K562 (cell line): ENCODE data around the gene MMP27. TPM values are rescaled to one million over a fixed set of nuclear protein-coding genes. Genes with fewer than 3 reads are reported as not detected.

Source experiments
- C11orf30 ChIP-seq: fragments of 450-650 bp; IDR thresholded peaks from 2 replicates; pipeline ENCODE4 v1.6.1; 2016; ENCODE audit warnings: low read depth, mild to moderate bottlenecking
- CBX2 ChIP-seq: fragments of 200-600 bp; sonication (generic); IDR thresholded peaks from one replicate; pipeline ENCODE4 v1.6.1; 2012; ENCODE audit warnings: mild to moderate bottlenecking, low read length, inconsistent platforms; ENCODE audit not compliant: insufficient read depth, poor library complexity, severe bottlenecking
- DMBX1 ChIP-seq: fragments of 250-450 bp; sonication (Bioruptor Pico); IDR thresholded peaks from 2 replicates; pipeline ENCODE4 v1.8.0; 2022; ENCODE audit warnings: inconsistent platforms, mild to moderate bottlenecking, moderate library complexity, borderline replicate concordance
- FOS ChIP-seq: IDR thresholded peaks from 3 replicates; pipeline ENCODE4 v1.6.1; 2011; ENCODE audit not compliant: insufficient read length; ENCODE audit errors: extremely low read depth
- FOXK2 ChIP-seq, 2 experiments: fragments of 450-650 bp; IDR thresholded peaks in 1 of 2; conservative IDR thresholded peaks in 1 of 2; 2 replicates each; pipeline ENCODE4 v1.6.1; 2016; ENCODE audit warnings: low read depth in 2 of 2, mild to moderate bottlenecking in 1 of 2
- FOXM1 ChIP-seq, 2 experiments: fragments of 450-650 bp in 1 of 2; sonication (generic) in 1 of 2; formaldehyde crosslinking in 1 of 2; IDR thresholded peaks; 2 replicates each; pipeline versions ENCODE4 v1.6.1 to v1.9.0; 2017 to 2022; ENCODE audit warnings: low read depth in 2 of 2, mild to moderate bottlenecking in 2 of 2, missing genetic modification reagents in 1 of 2, moderate library complexity in 1 of 2
- HDGF ChIP-seq: fragments of 450-650 bp; IDR thresholded peaks from 2 replicates; pipeline ENCODE4 v1.6.1; 2016
- HMG20B ChIP-seq: fragments of 250-450 bp; sonication (Bioruptor Pico); IDR thresholded peaks from 2 replicates; pipeline ENCODE4 v1.5.0; 2021; ENCODE audit warnings: mild to moderate bottlenecking
- KAT8 ChIP-seq: fragments of 450-650 bp; IDR thresholded peaks from 2 replicates; pipeline ENCODE4 v1.6.1; 2016; ENCODE audit warnings: low read depth, mild to moderate bottlenecking
- KLF1 ChIP-seq: fragments of 450-650 bp; IDR thresholded peaks from 2 replicates; pipeline ENCODE4 v1.6.1; 2016; ENCODE audit warnings: missing genetic modification characterization, missing compliant biosample characterization
- KLF16 ChIP-seq: IDR thresholded peaks from 2 replicates; pipeline ENCODE4 v1.6.1; 2016; ENCODE audit warnings: antibody characterized with exemption
- MTA1 ChIP-seq: fragments of 450-650 bp; IDR thresholded peaks from 2 replicates; pipeline ENCODE4 v1.6.1; 2017; ENCODE audit warnings: borderline replicate concordance
- MTA2 ChIP-seq: fragments of 450-650 bp; IDR thresholded peaks from 2 replicates; pipeline ENCODE4 v1.6.1; 2016; ENCODE audit warnings: low read depth
- NCOA2 ChIP-seq, 2 experiments: fragments of 450-650 bp; IDR thresholded peaks; 2 replicates each; pipeline ENCODE4 v1.6.1; 2018; ENCODE audit warnings: mild to moderate bottlenecking in 2 of 2, moderate library complexity in 1 of 2; ENCODE audit not compliant: partially characterized antibody in 2 of 2
- NELFE ChIP-seq: IDR thresholded peaks from 2 replicates; pipeline ENCODE4 v1.6.1; 2011; ENCODE audit warnings: mild to moderate bottlenecking; ENCODE audit not compliant: insufficient read depth, insufficient read length
- NFE2 ChIP-seq: IDR thresholded peaks from 2 replicates; pipeline ENCODE4 v1.6.1; 2014; ENCODE audit warnings: antibody characterized with exemption, low read depth
- PTBP1 ChIP-seq: fragments of 200-400 bp; formaldehyde crosslinking; IDR thresholded peaks from 2 replicates; pipeline ENCODE4 v1.6.1; 2017; ENCODE audit warnings: low read depth, low read length
- SAP30 ChIP-seq: fragments of 200-600 bp; sonication (generic); IDR thresholded peaks from 2 replicates; pipeline ENCODE4 v1.6.1; 2012; ENCODE audit warnings: borderline replicate concordance, low read depth, mild to moderate bottlenecking, moderate library complexity, low read length, control low read depth, inconsistent platforms; ENCODE audit not compliant: insufficient read depth, poor library complexity, severe bottlenecking
- SMC3 ChIP-seq: conservative IDR thresholded peaks from 2 replicates; pipeline ENCODE4 v1.6.1; 2011; ENCODE audit warnings: low read depth, low read length, improper control_type of control experiment; ENCODE audit not compliant: insufficient read depth
- TAF9B ChIP-seq: fragments of 450-650 bp; IDR thresholded peaks from 2 replicates; pipeline ENCODE4 v1.6.1; 2018; ENCODE audit warnings: mild to moderate bottlenecking; ENCODE audit not compliant: partially characterized antibody
- ZNF146 ChIP-seq: IDR thresholded peaks from one replicate; pipeline ENCODE4 v1.6.1; 2018; ENCODE audit warnings: missing compliant biosample characterization; ENCODE audit not compliant: unreplicated experiment
- ZNF197 ChIP-seq: fragments of 200-800 bp; sonication (Bioruptor generic); IDR thresholded peaks from 2 replicates; pipeline ENCODE4 v1.6.1; 2016; ENCODE audit warnings: low read depth, missing genetic modification characterization, missing compliant biosample characterization
- ZNF217 ChIP-seq: sonication (generic); formaldehyde crosslinking; IDR thresholded peaks from 2 replicates; pipeline ENCODE4 v1.8.0; 2022; ENCODE audit warnings: mild to moderate bottlenecking, missing genetic modification reagents
- polyA plus RNA-seq, 8 experiments: library from polyadenylated mRNA; depleted of rRNA in 4 of 8; stranded (reverse) in 5 of 8; unstranded in 3 of 8; fragments of >200 nt; fragmentation: Nextera tagmentation in 2 of 8; fragmentation: Illumina TruSeq in 1 of 8; extraction: Ambion mirVana in 2 of 8; extraction: Trizol in 1 of 8; gene quantifications; 2 replicates each; pipeline versions ENCODE4 v1.2.1 to v1.2.3, GENCODE V29; 2011 to 2014; ENCODE audit warnings: inconsistent platforms in 1 of 8, missing spikeins in 1 of 8
- total RNA-seq, 7 experiments: library from RNA; depleted of rRNA in 6 of 7; stranded (reverse); fragments of >200 nt in 6 of 7; fragmentation: Illumina TruSeq in 2 of 7; extraction: Trizol in 2 of 7; gene quantifications; 2 replicates each; pipeline versions ENCODE4 v1.2.1 to v1.2.3, GENCODE V29; 2011 to 2021; ENCODE audit warnings: low replicate concordance in 1 of 7
- TF ChIP-seq, protein P1 (sequence below): IDR thresholded peaks from 3 replicates; pipeline ENCODE4 v1.6.1; 2011; ENCODE audit warnings: borderline replicate concordance, mild to moderate bottlenecking, moderate library complexity; ENCODE audit not compliant: insufficient read length; ENCODE audit errors: extremely low read depth
- TF ChIP-seq, protein P2 (sequence below), 2 experiments: fragments of 450-650 bp; IDR thresholded peaks; 2 replicates each; pipeline ENCODE4 v1.6.1; 2016
- TF ChIP-seq, protein P3 (sequence below): sonication (generic); formaldehyde crosslinking; IDR thresholded peaks from 2 replicates; pipeline ENCODE4 v1.8.0; 2022; ENCODE audit warnings: mild to moderate bottlenecking, missing genetic modification reagents

The MMP27 gene
- total and polyA plus RNA-seq, 9 of the 15 experiments (the other 6 are each of a cell fraction or from before 2014, with no cell fraction given), result not detected

DNA sequence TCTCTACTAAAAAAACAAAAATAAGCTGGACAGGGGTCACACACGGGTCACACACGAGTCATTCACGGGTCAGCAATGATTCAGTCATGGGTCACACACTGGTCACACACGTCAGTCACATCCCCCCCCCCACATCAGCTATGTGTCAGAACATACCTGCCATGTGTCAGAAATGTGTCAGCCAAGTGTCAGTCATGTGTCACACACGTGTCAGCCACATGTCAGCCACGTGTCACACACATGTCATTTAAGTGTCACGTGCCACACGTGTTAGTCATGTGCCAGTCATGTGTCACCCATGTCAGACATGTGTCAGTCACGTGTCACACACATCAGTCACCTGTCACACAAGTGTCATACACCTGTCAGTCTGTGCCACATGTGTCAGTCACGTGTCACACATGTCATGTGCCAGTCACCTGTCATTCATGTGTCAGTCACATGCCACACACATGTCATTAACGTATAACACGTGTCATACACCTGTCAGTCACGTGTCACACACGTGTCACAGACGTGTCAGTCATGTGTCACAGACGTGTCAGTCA lies 51.8 kb downstream of the MMP27 start (continued):
- TF ChIP-seq, protein P1, sequence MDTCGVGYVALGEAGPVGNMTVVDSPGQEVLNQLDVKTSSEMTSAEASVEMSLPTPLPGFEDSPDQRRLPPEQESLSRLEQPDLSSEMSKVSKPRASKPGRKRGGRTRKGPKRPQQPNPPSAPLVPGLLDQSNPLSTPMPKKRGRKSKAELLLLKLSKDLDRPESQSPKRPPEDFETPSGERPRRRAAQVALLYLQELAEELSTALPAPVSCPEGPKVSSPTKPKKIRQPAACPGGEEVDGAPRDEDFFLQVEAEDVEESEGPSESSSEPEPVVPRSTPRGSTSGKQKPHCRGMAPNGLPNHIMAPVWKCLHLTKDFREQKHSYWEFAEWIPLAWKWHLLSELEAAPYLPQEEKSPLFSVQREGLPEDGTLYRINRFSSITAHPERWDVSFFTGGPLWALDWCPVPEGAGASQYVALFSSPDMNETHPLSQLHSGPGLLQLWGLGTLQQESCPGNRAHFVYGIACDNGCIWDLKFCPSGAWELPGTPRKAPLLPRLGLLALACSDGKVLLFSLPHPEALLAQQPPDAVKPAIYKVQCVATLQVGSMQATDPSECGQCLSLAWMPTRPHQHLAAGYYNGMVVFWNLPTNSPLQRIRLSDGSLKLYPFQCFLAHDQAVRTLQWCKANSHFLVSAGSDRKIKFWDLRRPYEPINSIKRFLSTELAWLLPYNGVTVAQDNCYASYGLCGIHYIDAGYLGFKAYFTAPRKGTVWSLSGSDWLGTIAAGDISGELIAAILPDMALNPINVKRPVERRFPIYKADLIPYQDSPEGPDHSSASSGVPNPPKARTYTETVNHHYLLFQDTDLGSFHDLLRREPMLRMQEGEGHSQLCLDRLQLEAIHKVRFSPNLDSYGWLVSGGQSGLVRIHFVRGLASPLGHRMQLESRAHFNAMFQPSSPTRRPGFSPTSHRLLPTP, result no peak
- no peak for TF ChIP-seq ZNF146 (CRISPR knock-in tag)
- TF ChIP-seq, protein P2, sequence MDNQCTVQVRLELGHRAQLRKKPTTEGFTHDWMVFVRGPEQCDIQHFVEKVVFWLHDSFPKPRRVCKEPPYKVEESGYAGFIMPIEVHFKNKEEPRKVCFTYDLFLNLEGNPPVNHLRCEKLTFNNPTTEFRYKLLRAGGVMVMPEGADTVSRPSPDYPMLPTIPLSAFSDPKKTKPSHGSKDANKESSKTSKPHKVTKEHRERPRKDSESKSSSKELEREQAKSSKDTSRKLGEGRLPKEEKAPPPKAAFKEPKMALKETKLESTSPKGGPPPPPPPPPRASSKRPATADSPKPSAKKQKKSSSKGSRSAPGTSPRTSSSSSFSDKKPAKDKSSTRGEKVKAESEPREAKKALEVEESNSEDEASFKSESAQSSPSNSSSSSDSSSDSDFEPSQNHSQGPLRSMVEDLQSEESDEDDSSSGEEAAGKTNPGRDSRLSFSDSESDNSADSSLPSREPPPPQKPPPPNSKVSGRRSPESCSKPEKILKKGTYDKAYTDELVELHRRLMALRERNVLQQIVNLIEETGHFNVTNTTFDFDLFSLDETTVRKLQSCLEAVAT (IDR thresholded peaks at IDR 0.05), result no peak
- peak; percentile 16 for TF ChIP-seq TAF9B
- no peak for TF ChIP-seq HMG20B (CRISPR knock-in tag)
- TF ChIP-seq NFE2, result no peak
- TF ChIP-seq NELFE, result no peak
- no peak for TF ChIP-seq ZNF197
- no peak for TF ChIP-seq C11orf30
- no peak for TF ChIP-seq KAT8
- TF ChIP-seq FOXK2 (conservative IDR thresholded peaks at IDR 0.05 in 1 of 2, IDR thresholded peaks at IDR 0.05 in 1 of 2; ENCODE audit: low read depth in 2 of 2), result no peak
- TF ChIP-seq, protein P3, sequence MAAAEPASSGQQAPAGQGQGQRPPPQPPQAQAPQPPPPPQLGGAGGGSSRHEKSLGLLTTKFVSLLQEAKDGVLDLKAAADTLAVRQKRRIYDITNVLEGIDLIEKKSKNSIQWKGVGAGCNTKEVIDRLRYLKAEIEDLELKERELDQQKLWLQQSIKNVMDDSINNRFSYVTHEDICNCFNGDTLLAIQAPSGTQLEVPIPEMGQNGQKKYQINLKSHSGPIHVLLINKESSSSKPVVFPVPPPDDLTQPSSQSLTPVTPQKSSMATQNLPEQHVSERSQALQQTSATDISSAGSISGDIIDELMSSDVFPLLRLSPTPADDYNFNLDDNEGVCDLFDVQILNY, result peak; percentile 95; the same call in 1 of the 2 replicates
- no peak for TF ChIP-seq MTA2
- TF ChIP-seq MTA1, result no peak
- TF ChIP-seq NCOA2 (IDR thresholded peaks at IDR 0.05; ENCODE audit: partially characterized antibody in 2 of 2), result no peak
- no peak for TF ChIP-seq ZNF217 (CRISPR knock-in tag)
- no peak for TF ChIP-seq SAP30
- no peak for TF ChIP-seq FOS
- TF ChIP-seq KLF1, result no peak
- no peak for TF ChIP-seq DMBX1
- no peak for TF ChIP-seq CBX2
- TF ChIP-seq HDGF, result no peak
- no peak for TF ChIP-seq SMC3
- TF ChIP-seq FOXM1 (IDR thresholded peaks at IDR 0.05; ENCODE audit: low read depth), result no peak
- TF ChIP-seq FOXM1 (CRISPR knock-in tag; IDR thresholded peaks at IDR 0.05; ENCODE audit: low read depth), result no peak
- TF ChIP-seq KLF16, result no peak
- TF ChIP-seq PTBP1, result no peak
